Stimulated activated CD4-positive, alpha-beta T cell treated with anti-CD3 and anti-CD28 coated beads, TNF-alpha, amount 100 ng/mL, for 1 hour (primary cell): ENCODE data around the gene UEVLD.
A peak's percentile ranks its signal among the peaks of the same experiment; 100 is the strongest.

ENCODE experiments used
- DNase-seq, 3 donors: peaks; one replicate each; pipeline ENCODE4 v3.0.0-alpha.2; 2020; ENCODE audit warnings: low read depth in 3 of 3, low spot score in 1 of 3

UEVLD gene

DNA sequence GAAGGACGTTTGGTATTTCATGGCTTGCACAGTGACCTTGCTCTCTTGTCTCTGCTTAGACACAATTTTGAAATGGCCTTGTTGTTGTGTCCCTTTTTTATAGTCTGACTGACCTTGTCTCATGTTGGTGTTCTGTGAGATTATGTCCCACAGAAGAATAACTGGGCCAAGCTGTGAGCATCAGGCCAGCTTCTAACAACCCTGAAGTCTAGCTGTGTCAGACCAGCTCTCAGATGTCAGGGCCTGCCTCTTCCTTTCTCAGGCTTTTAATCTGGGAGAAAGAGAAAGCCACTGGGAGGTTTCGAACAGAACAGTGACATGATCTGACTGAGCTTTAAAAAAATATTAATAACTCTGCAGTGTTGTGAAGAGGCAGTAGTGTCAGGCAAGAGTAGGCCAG, 2.0 kb upstream of the UEVLD start:
- DNase-seq = no peak

DNA sequence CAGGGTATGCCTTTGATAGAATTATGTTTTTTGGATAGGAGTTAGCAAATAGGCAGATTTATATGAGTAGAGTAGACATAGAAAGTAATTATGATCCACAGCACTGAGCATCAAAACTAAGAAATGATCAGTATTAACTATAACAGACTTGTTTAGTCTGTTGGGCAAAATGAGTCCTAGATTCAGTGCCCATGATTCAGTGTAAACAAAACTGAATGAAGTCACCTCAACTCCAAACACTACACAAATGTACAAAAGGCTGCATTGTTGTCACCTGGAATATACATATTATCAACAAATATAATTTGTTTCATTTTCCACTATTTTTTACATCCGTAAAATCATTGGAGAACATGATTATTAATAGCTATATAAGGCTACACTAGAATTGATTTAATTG, 6.7 kb downstream of the UEVLD start:
- DNase-seq = no peak

DNA sequence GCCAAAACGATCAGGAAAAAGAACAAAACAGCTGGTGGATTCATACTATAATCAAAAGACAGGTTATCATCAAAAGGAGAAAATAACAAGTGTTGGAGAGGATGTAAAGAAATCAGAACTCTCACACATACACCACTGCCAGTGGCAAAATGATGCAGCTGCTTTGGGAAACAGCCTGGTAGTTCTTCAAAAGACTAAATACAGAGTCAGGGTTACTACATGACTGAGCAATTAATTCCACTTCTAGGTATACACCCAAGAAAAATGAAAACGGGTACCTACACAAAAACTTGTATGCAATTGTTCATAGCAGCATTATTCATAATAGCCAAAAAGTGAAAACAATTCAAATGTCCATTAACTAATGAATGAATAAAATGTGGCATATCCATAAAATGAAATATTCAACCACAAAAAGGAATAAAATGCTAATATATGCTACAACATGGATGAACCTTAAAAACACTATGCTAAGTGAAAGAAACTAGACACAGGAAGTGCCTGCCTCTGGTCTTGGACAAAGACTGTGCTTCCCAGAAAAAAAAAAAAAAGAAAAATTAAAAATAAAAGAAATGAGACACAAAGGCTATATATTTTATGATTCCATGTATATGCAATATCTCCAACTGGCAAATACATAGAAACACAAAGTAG, 8.3 kb downstream of the UEVLD start:
- no peak for DNase-seq

DNA sequence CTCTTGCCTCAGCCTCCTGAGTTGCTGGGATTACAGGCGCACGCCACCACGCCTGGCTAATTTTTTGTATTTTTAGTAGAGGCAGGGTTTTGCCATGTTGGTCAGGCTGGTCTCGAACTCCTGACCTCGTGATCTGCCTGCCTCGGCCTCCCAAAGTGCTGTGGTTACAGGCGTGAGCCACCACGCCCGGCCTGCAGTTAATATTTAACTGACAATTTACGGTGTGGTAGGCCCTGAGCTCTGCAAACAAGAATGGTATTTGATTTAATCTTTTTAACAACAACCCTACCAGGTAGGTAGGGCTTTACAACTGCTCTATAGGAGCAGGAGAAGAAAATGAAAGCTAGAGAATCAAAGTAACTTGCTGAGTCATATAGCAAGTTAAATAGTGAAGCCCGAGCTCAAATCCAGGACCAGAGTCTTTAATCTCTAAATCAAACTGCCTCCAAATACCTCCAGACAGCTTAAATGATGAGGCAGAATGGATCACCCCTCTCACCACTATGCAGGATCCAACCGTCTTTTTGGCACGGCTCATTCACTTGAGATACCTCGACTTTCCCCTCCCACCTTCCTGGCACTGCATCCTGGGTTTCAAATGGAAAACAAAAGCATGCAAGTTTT, 9.4 kb downstream of the UEVLD start:
- no peak for DNase-seq

DNA sequence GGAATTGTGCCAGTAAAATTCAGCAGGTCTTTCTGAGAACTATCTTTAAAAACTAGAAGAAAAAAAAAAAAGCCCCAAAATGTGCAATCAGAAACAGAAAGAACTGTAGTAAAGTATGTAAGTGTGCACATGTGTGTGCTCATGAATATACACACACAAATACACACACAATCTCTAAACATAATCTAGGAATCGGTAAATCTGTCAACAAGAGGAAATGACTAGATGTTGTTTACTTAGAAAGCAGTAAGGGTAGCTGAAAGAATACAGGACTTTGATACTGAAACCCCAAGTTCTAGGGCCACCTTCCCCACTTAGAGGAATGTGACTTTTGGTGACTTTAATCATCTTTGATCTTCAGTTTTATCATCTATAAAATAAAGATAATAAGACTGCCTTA, 13.2 kb downstream of the UEVLD start:
- no peak for DNase-seq

DNA sequence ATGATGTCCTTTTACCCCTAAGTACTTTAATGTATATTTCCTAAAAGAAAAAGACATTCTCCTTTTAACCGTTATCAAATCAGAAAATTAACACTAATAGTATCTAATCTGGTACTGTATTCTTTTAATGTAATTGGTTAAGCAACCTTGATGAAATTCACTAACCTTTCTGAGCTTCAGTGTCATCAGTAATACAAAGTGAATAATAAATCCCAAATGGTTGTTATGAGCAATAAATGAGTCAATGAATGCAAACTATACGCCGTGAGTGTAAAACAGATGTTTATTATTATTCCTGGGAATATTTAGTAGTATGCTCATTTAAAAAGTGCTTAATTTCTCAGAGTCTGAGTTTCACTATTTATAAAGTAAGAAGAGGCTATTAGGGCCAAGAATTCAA, 21.5 kb downstream of the UEVLD start:
- no peak for DNase-seq

DNA sequence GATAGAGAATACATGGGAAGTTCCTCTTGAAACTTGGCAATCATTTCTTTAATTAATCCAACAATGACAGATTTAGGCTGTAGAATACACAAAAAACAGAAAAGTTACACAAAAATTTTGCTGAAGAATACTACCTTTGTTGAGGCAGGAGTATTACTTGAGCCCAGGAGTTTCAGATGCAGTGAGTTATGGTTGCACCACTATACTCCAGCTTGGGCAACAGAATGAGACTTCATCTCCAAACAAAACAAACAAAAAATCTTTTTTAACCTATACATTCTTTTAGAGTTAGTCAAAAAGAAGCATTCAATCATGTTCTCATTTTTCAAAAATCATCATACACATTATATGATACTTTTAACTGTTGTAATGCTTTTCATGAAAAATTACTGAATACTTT, 22.1 kb downstream of the UEVLD start:
- DNase-seq = no peak

DNA sequence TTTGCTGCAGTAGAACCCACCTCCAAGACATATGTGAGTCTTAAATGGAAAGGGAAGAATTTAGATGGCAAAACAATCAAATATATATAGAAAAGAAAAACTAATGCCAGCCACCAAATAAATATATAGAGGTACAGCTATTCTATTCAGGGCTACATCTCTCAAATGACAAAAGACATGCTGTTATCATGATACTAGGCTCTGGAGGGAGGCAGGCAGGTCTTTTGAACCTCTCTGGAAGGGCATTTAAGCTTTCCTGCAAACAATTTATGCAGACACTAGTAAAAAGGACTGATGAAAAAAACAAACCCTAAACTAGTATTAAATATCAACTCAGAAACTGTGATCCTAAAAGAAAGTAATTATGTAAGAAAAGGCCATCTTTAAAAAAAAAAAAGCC, 24.4 kb downstream of the UEVLD start:
- DNase-seq = no peak

DNA sequence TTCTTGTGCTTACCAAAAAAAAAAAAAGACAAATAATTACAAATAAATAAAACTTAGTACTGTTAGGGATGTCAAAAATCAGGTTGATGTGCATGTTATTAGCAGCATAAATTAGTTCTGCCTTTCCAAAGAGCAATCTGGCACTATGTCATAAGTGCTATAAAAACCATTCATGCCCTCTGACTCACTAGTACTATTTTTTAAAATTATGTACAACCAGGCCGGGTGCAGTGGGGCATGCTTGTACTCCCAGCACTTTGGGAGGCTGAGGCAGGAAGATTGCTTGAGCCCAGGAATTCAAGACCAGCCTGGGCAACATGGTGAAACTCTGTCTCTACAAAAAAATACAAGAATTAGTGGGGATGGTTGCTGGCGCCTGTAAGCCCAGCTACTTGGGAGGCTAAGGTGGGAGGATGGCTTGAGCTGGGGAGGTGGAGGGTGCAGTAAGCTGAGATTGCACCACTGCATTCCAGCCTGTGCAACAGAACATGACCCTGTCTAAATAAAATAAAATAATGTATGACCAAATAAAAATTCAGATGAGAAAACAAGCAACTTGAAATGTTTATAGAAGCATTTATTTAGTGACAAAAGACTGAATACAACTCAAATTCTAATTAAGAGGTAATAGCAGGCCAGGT, 25.3 kb downstream of the UEVLD start:
- DNase-seq = no peak

DNA sequence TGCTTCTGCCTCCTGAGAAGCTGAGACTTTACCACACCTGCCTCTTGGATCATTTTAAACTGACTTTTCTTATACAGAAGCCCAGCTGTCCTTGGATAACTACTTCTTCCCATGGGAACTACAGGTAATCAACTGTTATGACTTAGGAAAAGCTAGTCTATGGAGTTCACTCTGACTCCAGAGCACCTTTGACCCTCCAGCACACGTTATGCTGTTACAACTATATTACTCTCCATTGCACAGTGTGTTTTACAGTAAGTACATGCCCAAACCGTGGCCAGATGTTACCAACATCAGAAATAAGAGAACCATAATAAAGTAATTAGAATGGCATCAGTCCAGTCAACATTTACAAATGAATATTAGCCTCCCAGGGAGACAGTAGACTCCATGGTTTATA, 40.5 kb downstream of the UEVLD start:
- no peak for DNase-seq

DNA sequence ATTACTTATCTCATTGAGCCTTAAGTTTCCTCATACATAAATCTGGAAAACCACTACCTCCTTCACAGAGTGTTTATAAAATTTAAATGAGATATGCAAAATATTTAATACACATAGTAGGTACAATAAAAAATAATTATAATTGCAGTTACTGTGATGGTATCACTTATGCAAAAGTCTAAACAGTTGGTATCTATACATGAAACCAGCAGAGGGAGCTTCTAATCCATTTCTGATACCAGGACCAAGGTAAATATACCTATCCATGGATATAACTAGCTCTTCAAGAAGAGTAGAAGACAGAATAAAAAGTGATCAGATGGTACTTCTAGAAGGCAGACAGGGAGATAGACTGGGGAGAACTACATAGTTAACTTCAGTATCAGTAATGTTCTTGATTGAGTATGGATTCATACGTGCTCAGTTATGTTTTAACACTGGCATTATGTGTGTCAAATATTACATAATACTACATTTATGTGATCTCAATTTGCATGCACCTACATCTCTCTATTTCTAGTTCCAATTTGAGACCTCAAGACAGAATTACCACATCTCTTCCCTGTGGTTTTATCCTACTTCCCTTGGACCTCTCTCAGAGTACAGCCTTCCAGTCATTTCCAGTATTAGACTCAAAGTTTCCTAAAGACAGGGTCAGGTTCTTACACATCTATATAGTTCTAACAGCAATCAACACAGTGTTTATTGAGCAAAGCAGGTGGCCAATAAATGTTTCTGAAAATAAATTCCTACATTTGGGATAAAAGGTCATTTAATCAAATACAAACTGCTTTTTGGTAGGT, 48.1 kb downstream of the UEVLD start:
- no peak for DNase-seq

DNA sequence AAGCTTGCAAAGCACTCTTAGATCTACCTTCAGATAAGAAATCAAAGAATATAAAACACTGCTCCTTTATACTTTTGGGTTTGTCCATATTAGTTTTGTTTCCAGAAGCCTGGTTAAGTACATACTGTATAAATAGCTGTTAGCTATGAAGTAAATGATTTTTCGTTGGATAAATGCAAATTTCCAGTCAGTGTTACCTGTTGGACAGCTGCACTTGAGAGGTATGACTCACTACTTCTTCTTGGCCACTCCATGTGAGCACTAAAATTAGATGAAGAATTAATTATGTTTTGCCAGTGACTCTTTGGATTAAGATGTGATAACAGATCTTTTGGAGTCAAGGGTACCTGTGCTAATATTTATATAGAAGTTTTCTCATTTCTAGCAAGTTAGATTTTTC, 52.3 kb downstream of the UEVLD start:
- DNase-seq = no peak

DNA sequence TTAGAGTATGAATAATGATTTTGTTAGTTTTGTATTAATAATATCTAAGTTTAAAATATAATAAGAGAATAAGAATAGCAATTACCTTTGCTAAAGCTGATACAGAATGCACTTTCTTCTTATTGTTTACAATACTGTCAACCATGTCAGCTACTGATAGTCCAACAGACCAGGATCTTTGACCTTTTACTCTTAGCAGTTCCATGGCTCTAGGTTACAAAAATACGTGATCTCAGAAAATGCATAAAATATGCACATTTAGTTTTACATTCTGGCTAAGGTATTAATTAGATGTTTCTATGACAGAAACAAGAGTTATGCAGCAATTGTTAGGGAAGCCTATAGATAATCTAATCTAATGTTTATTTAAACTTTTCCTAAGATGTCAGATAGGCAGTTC, 54.3 kb downstream of the UEVLD start:
- no peak for DNase-seq

DNA sequence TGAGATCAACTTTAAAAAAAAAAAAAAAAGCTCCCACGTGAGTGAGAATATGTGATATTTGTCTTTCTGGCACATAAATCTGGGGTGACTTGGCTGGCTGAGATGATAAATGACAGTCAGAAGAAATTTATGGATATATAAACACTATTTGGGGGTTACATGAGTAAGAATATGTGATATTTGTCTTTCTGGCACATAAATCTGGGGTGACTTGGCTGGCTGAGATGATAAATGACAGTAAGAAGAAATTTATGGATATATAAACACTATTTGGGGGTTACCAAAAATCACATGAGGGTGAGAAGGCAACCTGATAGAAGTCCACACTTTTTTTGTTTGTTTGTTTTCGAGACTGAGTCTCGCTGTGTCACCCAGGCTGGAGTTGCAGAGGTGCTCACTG, 55.2 kb downstream of the UEVLD start:
- no peak for DNase-seq

DNA sequence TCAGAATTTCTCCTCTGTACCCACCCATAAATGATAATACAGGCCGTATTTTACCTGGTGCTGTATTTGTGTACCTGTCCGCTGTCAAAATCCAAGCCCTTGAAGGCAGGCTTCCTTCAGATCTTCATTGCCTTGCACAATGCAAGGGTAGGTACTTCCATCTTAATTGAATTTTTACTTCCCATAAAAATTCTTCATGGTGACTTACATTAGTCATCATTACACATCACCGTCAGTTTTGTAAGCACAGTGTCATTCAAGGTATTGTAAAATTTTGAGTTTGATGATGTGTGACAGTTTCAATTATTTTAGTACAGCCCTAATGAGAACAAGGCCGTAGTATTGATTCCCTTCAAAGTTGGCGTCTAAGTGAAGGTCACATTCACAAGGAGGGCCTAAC, 61.0 kb downstream of the UEVLD start:
- no peak for DNase-seq

DNA sequence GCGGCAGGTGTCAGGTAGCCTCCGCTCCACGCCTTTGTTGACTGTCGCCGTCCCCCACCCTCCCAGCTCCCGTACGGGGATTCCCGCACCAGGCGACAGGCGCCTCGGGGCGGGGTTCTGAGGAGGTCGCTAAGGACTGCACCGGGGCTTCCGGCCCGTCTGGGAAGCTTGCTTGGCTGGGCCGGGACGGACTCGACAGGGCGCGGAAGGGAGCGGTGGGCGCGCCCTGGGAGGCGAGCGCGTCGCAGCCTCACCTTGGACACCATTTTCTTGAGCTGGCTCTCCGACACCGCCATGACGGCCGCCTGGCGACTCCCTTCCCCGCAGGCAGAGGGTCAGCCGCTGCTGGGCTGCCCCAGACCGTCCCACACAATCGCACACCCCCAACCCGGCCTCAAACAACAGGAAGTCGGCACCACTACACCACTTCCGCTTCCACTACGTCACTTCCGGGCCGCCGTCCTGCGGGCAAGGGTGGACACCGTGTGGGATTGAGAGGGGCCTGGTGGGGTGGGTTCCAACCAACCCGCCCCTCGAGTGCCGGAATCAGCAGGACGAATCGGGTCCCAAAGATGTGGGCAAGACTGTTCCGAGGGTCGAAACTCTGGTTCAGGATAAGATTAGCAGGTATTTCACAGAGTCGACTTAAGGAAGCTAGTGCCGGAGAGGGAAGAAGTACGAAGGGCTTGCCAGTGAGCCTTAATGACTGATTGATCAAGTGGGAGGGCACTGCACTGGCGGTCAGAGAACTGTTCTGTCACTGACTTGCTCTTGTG, 61.8 kb downstream of the UEVLD start, which contains the start of gene TSG101:
TSG101 (minus strand) TSS at position 422 of the 776 bp plus-strand sequence; CDS start at position 296, 126 bp downstream.
- peak; percentile 75 to 87 (median 80) for DNase-seq

DNA sequence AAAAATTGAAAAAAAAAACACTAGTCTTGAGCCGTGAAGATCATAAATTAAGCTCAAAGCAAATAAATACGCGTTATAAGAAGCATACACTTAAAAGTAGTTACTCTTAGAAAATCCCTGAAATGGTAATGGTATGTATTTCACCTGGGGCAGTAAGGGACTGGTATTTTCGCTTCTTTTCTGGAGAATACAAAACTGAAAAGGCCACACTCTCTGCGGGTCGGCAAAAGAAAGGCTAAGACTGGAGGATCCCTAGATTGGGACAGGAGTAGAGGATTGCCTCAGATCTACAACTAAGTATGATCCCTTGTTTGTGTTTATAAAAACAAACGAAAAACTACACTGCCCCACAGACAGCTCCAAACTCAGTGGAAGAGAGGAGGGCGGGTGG, 62.4 kb downstream of the UEVLD start:
- no peak for DNase-seq

DNA sequence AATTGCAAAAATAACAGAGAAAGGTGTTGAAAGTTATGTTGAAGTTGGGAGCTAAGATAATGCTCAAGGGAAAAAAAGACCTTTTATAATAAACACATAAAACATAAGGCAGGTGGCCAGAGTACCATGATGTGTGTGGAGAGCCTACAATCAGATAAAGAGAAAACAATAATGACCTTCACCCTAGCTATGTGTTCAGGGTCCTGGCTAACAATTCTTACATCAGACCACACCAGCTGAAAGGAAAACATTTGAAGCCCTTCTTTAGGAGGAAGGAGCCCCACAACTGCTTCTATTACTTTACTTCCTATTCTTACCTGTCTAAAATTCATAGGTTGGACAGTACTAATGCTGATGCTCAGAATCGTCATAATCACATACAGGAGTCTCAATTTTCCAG, 64.3 kb downstream of the UEVLD start:
- DNase-seq = no peak

DNA sequence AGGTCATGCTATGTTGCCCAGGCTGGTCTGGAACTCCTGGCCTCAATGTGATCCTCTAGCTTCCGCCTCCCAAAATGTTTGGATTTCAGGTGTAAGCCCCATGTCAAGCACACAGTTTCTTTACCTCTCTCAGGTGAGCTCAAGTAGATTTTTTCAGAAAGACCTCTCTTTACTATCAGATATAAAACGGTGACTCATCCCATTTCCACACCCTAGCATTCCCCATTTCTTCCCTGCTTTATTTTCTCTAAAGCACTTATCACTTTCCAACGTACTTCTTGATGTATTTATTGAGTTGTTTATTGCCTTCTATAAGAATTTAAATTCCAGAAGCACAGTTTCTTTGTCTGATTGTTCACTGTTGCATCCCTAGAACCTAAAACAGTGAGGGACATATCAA, 65.5 kb downstream of the UEVLD start:
- no peak for DNase-seq

DNA sequence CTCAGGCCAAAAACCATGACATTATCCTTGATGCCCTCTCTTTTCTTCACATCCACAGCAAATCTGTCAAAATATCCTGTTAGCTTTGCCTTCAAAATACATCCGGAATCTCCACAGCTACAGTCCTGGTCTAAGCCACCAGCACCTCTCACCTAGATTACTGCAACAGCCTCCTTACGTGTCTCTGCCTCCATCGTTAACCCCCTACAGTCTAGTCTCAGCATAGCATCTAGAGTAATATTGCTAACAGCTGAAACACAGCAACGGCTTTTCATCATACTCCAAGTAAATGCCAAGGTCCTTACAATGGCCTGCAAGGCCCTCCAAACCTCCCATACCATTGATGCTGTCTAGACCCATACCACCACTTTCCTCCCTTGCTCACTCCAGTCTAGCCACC, 66.1 kb downstream of the UEVLD start:
- no peak for DNase-seq

DNA sequence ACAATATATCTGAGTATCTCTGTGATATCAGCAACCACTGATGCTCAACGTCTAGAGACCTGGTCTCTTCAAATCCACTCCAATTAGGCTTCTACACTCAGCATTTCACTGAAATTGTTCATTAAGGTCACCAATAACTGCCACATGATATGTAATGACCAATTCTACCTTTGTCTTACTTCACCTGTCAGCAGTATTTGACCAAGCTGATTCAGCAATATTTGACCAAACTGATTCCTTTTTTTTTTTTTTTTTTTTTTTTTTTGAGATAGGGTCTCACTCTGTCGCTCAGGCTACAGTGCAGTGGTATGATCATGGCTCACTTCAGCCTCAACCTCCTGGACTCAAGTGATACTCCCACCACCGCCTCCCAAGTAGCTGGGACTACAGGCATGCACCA, 67.4 kb downstream of the UEVLD start:
- no peak for DNase-seq
